Fibroblast of the aortic adventitia (primary cell): ENCODE measurements around the gene TARS2. TPM values are rescaled to one million over a fixed set of nuclear protein-coding genes. Genes with fewer than 3 reads are reported as not detected.

ENCODE experiments used
- DNase-seq: peaks from one replicate; pipeline ENCODE4 v3.0.0-alpha.2; 2010; ENCODE audit warnings: low read depth
- H3K4me3 ChIP-seq: 2 replicates; pipeline ENCODE4 v1.5.1; 2011; ENCODE audit warnings: low read depth, mild to moderate bottlenecking, control low read depth, low read length, moderate library complexity
- CTCF ChIP-seq: IDR thresholded peaks from 2 replicates; pipeline ENCODE4 v1.5.1; 2011; ENCODE audit warnings: mild to moderate bottlenecking, low read length, control low read depth, inconsistent platforms; ENCODE audit not compliant: insufficient read depth
- total RNA-seq: library from RNA; depleted of rRNA; stranded (reverse); fragments of >200 nt; gene quantifications from 2 replicates; pipeline ENCODE4 v1.2.3, GENCODE V29; 2012; ENCODE audit warnings: low replicate concordance

TARS2 gene
- total RNA-seq, 1 donor = 15.9 TPM

GRCh38 chr1:150551051-150551783, 64.0 kb downstream of the TARS2 start:
- H3K4me3 ChIP-seq = no peak overlapping the region
- no peak for TF ChIP-seq CTCF
- DNase-seq = no peak

- H3K4me3 ChIP-seq = no peak overlapping the region
- TF ChIP-seq CTCF = no peak
- DNase-seq = no peak
These were observed 64.5 kb downstream of the TARS2 start for GRCh38 chr1:150551784-150552127.

GRCh38 chr1:150552128-150552910, 65.1 kb downstream of the TARS2 start:
- H3K4me3 ChIP-seq = no peak overlapping the region
- TF ChIP-seq CTCF = peak; percentile 5
- DNase-seq = peak; percentile 94

GRCh38 chr1:150552911-150553289, 65.7 kb downstream of the TARS2 start:
- H3K4me3 ChIP-seq = no peak overlapping the region
- DNase-seq = no peak
- no peak for TF ChIP-seq CTCF

GRCh38 chr1:150553392-150554085, 66.3 kb downstream of the TARS2 start:
- no peak overlapping the region for H3K4me3 ChIP-seq
- TF ChIP-seq CTCF = no peak

GRCh38 chr1:150554086-150554452, 66.8 kb downstream of the TARS2 start:
- H3K4me3 ChIP-seq = no peak overlapping the region
- no peak for DNase-seq

More at GRCh38 chr1:150553392-150554085, 66.3 kb downstream of the TARS2 start:
- no peak for DNase-seq

More at GRCh38 chr1:150554086-150554452, 66.8 kb downstream of the TARS2 start:
- no peak for TF ChIP-seq CTCF
